ENCODE data around the gene SPAG5.

The SPAG5 gene

DNA sequence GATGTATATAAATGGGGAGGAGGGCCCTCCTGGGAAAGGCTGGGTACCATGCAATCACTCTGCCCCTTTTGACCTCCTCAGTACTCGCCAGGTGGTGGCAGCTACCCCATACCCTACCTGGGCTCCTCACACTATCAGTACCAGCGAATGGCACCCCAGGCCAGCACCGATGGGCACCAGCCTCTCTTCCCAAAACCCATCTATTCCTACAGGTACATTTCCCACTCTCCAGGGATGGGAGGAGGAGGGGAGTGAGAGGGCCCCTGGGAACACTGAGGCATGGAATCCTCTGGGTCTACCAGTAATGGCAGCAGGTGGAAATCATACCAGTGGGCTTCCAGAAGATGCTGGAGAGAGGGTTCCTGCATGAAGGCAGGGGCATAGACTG lies 69.8 kb downstream of the SPAG5 start:
- no peaks in the 10 kb centered on the region for H3K4me1 ChIP-seq (ENCODE audit: control insufficient read depth, insufficient read depth, low read length)

GRCh38 chr17:28528327-28529012 lies 70.4 kb downstream of the SPAG5 start:
- H3K9me3 ChIP-seq (ENCODE audit: control insufficient read depth in 2 of 2, low read length in 2 of 2) = no peaks in the 10 kb centered on the region
- no peaks in the 10 kb centered on the region for H3K36me3 ChIP-seq (ENCODE audit: control insufficient read depth in 2 of 2, insufficient read depth in 2 of 2, low read length in 2 of 2)
- no peaks in the 10 kb centered on the region for H3K4me1 ChIP-seq (ENCODE audit: control insufficient read depth, insufficient read depth, low read length)
- H3K27ac ChIP-seq (ENCODE audit: low read length) = no peak overlapping the region
- H3K9ac ChIP-seq (ENCODE audit: low read length in 2 of 2) = no peak overlapping the region
- no peak overlapping the region for H3K4me3 ChIP-seq (ENCODE audit: low read length in 2 of 2)
- peaks cover 0 to 7% of the 10 kb centered on the region in 2 donors for H3K27me3 ChIP-seq (ENCODE audit: control insufficient read depth in 1 of 2, insufficient read depth in 2 of 2, low read length in 2 of 2)

More for the DNA sequence above, 69.8 kb downstream of the SPAG5 start:
- Histone ChIP-seq H3K4me3 (ENCODE audit: low read length in 2 of 2) (no peak overlapping the region), H3K27ac (ENCODE audit: low read length) (no peak overlapping the region), H3K9me3 (ENCODE audit: control insufficient read depth in 2 of 2, low read length in 2 of 2) (no peaks in the 10 kb centered on the region), H3K27me3 (ENCODE audit: control insufficient read depth in 1 of 2, insufficient read depth in 2 of 2, low read length in 2 of 2) (peaks cover 0 to 7% of the 10 kb centered on the region in 2 donors), H3K9ac (ENCODE audit: low read length in 2 of 2) (no peak overlapping the region), H3K36me3 (ENCODE audit: control insufficient read depth in 2 of 2, insufficient read depth in 2 of 2, low read length in 2 of 2) (no peaks in the 10 kb centered on the region)

- Histone ChIP-seq H3K4me1 (ENCODE audit: control insufficient read depth, insufficient read depth, low read length) (no peaks in the 10 kb centered on the region), H3K27ac (ENCODE audit: low read length) (no peak overlapping the region), H3K9ac (ENCODE audit: low read length in 2 of 2) (no peak overlapping the region)
These were observed 71.0 kb downstream of the SPAG5 start for GRCh38 chr17:28527859-28528258.

More at GRCh38 chr17:28527859-28528258, 71.0 kb downstream of the SPAG5 start:
- no peaks in the 10 kb centered on the region for H3K9me3 ChIP-seq (ENCODE audit: control insufficient read depth in 2 of 2, low read length in 2 of 2)
- no peaks in the 10 kb centered on the region for H3K36me3 ChIP-seq (ENCODE audit: control insufficient read depth in 2 of 2, insufficient read depth in 2 of 2, low read length in 2 of 2)
- H3K4me3 ChIP-seq (ENCODE audit: low read length in 2 of 2) = no peak overlapping the region
- peaks cover 0 to 7% of the 10 kb centered on the region in 2 donors for H3K27me3 ChIP-seq (ENCODE audit: control insufficient read depth in 1 of 2, insufficient read depth in 2 of 2, low read length in 2 of 2)

Data from stomach smooth muscle (tissue), 2 donors.